HG02763 (cell line): ENCODE measurements around the gene P3H2.
"Not testable (repeated sequence)": the region's sequence is repeated elsewhere in the genome, so short reads cannot be mapped to it uniquely, and the experiment has no call there.

Experiments
- ATAC-seq: cut with Tn5 transposase; IDR thresholded peaks from one replicate; pipeline ENCODE4 v1.9.1; 2021; ENCODE audit warnings: mild to moderate bottlenecking, moderate library complexity; ENCODE audit not compliant: unreplicated experiment

P3H2 gene, protein sequence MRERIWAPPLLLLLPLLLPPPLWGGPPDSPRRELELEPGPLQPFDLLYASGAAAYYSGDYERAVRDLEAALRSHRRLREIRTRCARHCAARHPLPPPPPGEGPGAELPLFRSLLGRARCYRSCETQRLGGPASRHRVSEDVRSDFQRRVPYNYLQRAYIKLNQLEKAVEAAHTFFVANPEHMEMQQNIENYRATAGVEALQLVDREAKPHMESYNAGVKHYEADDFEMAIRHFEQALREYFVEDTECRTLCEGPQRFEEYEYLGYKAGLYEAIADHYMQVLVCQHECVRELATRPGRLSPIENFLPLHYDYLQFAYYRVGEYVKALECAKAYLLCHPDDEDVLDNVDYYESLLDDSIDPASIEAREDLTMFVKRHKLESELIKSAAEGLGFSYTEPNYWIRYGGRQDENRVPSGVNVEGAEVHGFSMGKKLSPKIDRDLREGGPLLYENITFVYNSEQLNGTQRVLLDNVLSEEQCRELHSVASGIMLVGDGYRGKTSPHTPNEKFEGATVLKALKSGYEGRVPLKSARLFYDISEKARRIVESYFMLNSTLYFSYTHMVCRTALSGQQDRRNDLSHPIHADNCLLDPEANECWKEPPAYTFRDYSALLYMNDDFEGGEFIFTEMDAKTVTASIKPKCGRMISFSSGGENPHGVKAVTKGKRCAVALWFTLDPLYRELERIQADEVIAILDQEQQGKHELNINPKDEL

DNA sequence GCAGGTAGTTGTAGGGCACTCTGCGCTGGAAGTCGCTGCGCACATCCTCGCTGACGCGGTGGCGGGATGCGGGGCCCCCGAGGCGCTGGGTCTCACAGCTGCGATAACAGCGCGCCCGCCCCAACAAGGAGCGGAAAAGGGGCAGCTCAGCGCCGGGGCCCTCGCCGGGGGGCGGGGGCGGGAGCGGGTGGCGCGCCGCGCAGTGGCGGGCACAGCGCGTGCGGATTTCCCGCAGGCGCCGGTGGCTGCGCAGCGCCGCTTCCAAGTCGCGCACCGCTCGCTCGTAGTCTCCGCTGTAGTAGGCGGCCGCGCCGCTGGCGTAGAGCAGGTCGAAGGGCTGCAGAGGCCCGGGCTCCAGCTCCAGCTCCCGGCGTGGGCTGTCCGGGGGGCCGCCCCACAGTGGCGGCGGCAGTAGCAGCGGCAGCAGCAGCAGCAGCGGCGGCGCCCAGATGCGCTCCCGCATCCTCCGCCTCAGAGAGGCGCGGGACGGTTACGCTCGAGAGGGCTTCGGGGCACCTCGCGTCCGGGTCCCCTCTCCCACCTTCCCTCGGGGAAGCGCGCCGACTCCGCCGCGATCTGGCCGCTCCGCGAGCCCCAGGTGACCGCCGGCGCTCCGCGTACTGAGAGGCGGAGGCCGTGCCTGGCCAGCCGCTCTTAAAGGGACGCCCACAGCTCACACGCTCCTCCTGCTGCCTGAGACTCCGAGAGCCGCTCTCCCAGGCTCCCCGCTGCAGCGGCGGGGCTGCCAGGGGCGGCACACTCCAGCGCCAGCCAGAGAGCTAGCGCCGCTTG, at the start of gene P3H2:
P3H2 (minus strand) TSS at position 629 of the 792 bp plus-strand sequence; CDS start at position 463, 166 bp downstream.
- ATAC-seq = peak; percentile 75

DNA sequence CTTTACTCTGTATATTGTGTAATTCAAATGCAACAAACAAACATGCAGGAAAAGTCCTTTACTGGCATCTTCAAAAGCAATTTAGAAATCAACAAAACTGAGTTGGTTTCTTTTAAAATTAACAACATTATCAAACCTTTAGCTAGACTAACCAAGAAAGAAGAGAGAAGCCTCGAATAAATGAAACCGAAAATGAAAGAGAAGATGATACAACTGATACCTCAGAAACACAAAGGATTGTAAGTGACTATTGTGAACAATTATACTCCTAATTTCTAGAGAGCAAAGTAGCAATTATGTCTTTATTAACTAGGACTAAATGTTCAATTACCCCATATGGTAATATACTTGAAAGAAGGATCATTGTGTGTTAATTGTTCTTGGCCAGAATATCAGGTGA, 49.2 kb upstream of the P3H2 start:
- no peak for ATAC-seq

DNA sequence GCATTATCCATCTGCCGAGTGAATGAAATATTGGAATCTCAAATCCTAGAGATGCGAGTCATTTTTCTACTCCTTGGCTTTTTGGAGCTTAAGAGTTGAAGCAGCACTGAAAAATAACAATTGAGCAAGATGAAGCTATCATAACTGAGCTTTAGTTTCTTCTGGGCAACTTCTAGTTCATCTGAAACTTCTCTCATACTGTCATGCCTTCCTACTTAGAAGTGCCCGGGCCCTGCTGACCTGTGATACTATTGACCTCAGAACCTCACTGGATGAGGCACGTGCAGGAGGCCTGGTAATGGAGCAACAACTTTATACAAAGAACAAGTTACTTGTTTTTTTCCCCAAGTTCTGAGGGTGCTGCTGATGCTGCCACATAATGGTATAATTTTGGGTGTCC, 48.5 kb upstream of the P3H2 start:
- ATAC-seq = no peak

DNA sequence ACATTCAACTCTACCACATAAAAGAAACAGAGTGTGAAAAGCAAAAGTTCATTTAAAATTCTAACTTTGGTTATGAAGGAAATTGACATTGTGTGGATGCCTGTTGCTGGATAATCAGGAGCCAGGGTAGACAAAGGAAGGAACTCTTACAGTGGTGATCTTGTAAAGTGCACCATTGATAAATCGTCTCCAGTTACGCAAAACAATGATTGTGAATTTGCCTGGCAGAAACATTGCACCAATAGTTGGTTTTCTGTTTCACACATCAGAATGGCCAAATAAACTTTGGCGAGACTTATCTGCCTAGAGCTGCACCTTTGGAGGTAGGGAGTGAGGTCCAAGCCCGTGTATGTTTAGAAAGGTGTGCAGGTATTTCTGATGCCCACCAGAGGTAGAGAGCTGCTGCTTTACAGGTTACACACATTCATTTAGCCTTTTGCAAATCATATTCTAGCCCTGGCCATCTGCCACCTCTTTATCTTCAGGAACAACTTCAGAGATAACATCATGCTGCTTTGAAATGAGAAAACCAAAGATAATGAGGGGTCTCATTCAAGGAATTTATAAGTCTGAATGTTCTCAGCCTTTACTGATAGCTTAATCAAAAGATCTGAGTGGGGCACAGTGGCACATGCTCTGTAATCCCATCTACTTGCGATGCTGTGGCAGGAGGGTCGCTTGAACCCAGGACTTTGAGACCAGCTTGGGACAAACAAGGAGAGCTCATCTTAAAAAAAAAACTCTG, 47.4 kb upstream of the P3H2 start:
- ATAC-seq = no peak

DNA sequence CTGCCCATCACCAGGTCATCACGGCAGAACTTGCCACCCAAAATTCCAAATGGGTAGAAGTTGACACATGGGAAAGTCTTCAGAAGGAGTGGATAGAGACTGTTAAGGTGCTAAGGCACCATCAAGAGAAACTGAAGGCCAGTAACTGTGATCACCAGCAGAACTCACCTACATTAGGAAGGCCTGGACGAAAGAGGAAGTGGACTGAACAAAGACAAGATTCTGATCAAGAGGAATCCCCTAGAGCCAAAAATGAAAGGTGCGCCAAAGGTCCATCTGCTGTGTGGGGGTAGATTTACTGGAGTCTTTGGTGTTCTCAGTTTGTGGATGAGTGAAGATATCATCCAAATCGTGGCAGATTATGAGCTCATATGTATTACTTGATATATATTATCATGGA, 46.3 kb upstream of the P3H2 start:
- no peak for ATAC-seq

DNA sequence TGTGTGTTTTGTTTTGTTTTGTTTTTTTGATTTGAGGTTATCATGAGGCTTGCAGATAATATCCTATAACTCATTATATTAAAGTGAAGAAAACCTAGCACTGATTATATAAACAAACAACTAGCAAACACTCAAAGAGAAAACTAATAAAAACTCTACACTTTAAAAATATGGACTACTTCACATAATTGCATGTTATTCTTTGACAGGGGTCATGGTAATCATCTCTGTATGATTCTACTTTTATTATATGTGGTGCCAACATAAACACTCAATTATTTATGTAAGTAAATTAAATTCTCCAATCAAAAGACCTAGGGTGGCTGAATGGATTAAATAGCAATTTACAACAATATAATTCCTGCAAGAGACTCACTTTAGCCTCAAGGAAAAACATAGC, 44.6 kb upstream of the P3H2 start:
- ATAC-seq = no peak

DNA sequence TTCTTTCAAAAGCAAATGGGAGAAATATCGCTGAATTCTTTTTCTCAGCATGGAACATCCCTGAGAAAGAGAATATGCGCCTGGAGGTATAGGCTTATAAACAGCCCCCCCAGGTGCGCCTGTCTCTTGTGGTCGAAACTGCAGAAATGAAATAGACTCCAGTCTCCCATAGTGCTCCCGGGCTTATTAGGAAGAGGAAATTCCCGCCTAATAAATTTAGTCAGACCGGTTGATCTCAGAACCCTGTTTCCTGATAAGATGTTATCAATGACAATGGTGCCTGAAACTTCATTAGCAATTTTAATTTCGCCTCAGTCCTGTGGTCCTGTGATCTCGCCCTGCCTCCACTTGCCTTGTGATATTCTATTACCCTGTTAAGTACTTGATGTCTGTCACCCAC, 41.3 kb upstream of the P3H2 start:
- ATAC-seq = not testable (repeated sequence)

DNA sequence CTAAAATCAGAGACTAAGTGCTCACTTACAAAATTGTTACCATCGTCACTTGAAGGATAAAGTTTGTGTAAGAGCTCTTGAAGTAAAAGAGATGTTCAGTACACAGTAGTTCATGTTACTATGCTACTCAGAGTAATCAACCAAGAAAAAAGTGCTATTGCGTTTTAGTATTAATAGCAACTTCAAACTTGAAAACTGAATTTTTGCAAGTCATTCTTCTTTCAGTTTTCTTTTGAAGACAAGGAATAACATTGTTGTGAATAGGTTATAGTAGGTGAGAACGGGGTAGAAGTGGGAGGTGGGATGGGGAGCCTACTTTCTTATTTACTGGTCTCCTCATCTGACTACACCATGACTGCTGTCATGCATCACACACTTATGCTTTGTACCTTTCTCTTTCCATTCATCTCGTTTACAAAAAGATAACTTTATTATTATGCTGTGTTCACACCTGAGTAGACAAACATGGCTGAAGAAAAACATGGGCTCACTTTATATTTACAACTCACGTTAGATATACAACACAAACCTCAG, 39.3 kb upstream of the P3H2 start:
- ATAC-seq = no peak

DNA sequence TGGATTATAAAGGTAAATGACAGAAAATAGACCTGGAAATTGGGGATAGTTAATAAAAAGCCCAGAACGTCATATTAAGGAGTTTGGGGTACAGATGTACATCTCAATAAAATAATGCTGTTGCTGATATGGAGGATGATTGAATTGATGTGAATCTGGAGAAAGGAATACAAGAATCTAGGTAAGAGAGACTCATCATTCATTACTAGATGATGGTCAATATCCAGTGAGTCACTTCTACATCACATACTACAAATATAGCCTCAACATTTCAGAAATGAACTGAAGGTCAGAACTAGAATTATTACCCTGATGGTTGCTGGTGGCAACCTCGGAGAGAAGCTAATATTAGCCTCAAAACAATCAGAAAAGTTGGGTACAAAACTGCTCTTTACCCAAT, 37.6 kb upstream of the P3H2 start:
- no peak for ATAC-seq

DNA sequence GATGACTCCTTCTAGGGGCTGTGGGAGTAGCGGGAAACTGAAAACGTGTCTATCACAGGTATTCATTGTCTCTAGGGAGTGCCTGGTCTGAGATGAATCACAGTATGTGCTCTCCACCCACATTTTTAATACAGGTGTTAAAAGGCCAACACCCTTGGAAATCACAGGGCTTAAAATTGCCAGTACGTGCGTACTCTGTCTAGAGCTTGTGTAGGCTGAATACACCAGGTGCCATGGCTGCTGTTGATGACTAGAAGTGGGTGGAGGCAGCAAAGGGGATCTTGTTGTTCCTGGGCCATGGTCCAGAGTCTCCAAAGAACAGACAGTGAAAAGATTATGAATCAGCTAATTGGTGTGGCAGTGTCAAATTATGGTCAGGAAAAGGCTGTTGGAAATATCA, 35.1 kb upstream of the P3H2 start:
- no peak for ATAC-seq

DNA sequence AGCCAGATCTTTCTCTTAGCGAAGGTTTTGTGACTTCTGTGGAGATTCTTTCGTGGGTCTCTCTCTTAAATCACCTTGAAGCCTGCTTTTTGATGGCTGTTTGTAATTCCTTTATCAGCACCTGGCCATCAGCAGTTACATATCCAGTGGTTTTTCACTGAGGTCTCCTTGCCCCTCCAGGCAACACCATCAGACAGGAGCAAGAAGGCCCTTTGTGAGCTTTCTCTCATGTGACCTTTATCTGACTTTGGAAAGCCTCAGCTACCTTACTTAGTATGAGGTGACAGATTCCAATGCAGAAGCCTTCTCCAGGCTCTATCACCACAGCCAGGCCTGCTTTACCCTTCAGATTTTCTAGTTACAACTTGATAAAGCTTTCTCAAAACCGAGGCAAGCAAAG, 30.0 kb upstream of the P3H2 start:
- no peak for ATAC-seq

DNA sequence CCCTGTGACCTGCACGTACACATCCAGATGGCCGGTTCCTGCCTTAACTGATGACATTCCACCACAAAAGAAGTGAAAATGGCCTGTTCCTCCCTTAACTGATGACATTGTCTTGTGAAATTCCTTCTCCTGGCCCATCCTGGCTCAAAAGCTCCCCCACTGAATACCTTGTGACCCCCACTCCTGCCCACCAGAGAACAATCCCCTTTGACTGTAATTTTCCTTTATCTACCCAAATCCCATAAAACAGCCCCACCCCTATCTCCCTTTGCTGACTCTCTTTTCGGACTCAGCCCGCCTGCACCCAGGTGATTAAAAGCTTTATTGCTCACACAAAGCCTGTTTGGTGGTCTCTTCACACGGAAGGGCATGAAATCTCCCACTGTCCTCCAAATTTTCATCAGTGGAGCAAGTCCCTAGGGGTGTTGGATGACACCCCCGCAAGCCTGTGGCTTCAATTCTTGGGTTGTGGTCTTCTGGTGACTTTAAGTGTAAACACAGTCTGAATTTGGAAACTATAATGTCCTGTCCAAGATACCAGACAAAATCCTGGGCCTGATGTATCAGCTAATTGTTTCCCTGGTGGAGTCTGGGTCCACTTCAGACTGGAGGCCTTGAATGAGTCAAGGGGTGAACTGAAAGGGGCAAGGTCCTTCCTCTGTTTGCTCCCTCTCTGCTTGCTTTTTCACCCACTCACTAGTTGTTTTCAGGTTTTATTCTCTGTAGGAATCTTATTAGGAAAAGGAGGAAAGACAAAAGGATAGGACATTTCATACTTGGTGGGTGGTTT, 29.3 kb upstream of the P3H2 start:
- ATAC-seq = not testable (repeated sequence)

DNA sequence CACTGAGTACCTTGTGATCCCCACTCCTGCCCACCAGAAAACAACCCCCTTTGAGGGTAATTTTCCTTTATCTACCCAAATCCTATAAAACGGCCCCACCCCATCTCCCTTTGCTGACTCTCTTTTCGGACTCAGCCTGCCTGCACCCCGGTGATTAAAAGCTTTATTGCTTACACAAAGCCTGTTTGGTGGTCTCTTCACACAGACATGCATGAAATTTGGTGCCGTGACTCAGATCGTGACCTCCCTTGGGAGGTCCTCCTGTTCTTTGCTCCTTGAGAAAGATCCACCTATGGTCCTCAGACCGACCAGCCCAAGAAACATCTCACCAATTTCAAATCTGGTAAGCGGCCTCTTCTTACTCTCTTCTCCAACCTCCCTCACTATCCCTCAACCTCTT, 24.1 kb upstream of the P3H2 start:
- ATAC-seq = not testable (repeated sequence)

DNA sequence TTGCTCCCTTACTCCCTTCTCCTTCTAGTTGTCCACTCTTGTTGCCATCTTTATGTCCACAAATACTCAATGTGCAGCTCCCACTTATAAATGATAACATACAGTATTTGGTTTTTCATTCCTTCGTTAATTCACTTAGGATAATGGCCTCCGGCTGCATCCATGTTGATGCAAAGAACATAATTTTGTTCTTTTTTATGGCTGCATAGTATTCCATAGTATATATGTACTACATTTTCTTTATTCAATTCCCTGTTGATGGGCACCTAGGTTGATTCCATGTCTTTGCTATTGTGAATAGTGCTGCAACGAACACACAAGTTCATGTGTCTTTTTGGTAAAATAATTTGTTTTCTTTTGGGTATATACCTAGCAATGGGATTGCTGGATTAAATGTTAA, 21.3 kb upstream of the P3H2 start:
- ATAC-seq = no peak

DNA sequence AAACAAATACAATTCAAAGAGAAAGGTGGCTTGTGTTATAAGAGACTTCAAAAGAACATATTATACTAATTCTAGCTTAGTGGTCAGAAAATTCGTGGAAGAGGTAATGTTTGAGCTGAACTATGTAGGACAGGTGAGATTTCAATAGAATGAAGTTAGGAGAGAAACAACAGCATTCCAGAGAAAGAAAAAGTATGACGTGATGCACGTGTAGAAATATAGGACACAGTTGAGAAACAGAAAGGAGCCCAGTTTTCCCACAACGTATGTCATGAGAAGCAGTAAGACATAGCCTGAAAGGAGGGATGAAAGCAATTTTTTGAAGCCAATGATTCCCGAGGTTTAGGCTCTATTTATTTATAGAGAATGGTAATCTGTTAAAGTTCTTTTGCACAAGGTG, 18.7 kb upstream of the P3H2 start:
- no peak for ATAC-seq

DNA sequence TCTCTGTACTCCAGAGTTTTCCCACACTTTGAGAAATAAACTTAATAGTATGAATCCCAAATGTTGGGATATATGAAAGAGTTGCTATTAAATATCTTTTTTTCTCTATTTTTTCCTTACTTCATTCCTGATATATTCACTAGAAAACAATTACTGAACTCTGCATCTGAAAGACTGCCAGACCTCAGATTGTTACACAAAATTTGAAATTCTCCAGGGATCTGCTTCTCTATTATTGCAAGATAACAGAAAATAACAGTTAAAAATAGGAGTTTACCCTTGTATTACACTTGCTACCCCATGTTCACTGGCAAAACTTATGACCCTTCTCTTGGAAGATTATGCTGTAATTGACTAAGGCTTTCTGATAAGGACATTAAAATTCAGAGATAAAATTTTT, 11.7 kb upstream of the P3H2 start:
- no peak for ATAC-seq

DNA sequence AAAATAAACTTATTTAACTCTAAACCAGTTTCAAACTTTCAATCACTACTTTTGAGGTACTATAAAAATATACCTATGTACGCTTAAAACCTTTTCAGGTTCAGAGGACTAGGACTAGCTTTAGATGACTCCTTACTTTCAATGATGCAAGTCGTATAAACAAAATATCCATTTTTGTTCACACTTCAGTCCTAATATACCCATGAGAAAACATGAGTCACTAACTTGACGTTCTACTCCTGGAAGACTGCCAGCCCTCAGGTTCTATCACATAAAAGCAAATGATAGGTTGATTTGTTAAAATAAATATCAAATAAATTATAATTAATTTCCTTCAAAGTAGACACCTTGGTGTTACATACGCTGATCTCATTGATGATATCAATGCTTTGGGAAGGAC, 10.6 kb upstream of the P3H2 start:
- ATAC-seq = no peak

DNA sequence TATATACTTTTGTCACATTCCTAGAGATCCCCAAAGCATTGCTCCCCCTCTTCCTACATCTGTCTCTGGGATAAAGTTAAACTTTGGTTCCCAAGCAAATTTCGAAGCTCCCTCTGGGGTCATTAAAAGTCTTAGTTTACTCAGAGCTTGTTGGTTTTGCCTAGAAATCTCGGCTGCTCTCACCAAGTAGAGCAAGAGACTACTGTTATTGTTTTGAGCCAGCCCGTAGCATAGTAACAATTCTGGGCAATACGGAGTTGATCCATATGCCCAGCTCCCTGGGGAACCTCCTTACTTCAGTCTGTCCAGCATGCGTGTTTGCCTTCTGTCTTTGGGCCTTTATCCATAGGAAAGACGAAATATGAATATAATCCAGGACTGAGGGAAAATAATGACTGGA, 10.0 kb upstream of the P3H2 start:
- ATAC-seq = no peak

DNA sequence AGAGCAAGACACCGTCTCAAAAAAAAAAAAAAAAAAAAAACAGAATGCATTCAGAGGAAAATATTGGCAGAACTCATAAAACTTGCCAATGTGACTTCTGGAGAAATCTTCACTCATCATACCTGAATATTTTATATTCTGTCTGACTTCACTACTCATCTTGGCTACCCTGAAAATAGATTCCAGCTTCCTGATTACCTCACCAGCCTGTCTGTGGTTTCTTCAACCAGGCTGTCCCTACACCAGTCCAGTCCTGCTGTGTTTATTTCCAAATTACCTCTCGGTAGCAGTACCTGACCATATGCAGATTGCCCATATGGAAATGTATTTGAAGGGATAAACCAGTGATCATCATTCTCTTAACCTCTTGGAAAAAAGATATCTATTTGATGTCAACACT, 9.3 kb upstream of the P3H2 start:
- ATAC-seq = no peak

DNA sequence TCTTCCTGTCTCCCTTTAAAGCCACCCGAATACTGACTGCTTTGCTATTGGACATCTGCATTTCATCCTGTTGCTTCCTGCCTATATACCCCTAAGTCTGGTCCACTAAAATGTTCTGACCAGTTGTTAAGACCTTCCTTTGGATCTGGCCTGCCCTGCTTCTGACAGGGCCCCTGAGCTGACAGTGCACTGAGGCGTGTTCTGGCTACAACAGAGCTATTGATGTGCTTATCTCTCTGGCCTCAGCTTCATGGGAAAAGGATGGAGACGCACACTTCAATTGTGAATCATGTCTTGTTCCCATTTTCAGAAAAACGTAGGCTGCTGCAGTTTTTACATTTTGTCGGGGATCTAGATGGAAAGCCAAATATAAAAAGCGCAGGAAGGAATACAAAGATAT, 7.1 kb upstream of the P3H2 start:
- no peak for ATAC-seq
